GM12801 (cell line): ENCODE data around the gene INSYN2A.

Source experiments
- CTCF ChIP-seq: IDR thresholded peaks from one replicate; pipeline ENCODE4 v1.5.1; 2011; ENCODE audit warnings: control low read depth; ENCODE audit not compliant: insufficient read length; ENCODE audit errors: extremely low read depth

INSYN2A gene

GRCh38 chr10:127196282-127197153 lies at the start of gene INSYN2A:
INSYN2A (minus strand) TSS chr10:127196591; CDS start chr10:127176395, 20,196 bp downstream.
- TF ChIP-seq CTCF: no peak

GRCh38 chr10:127245456-127245855 lies 49.1 kb upstream of the INSYN2A start:
- TF ChIP-seq CTCF: no peak

GRCh38 chr10:127243490-127244272 lies 47.3 kb upstream of the INSYN2A start:
- no peak for TF ChIP-seq CTCF

GRCh38 chr10:127242914-127243313 lies 46.5 kb upstream of the INSYN2A start:
- no peak for TF ChIP-seq CTCF

GRCh38 chr10:127236266-127236665 lies 39.9 kb upstream of the INSYN2A start:
- no peak for TF ChIP-seq CTCF

GRCh38 chr10:127234306-127234800 lies 38.0 kb upstream of the INSYN2A start:
- TF ChIP-seq CTCF: no peak

- TF ChIP-seq CTCF: no peak
Measured at GRCh38 chr10:127228195-127228787, 31.9 kb upstream of the INSYN2A start.
